ENCODE results near the gene CHL1. TPM values are rescaled to one million over a fixed set of nuclear protein-coding genes. Genes with fewer than 3 reads are reported as not detected.

CHL1 gene
- total and polyA plus RNA-seq, 2 of the 8 experiments (the other 6 are each of a cell fraction or from before 2014, with no cell fraction given), result 0.05 to 0.99 TPM

- no peak for TF ChIP-seq KDM4A (IDR thresholded peaks at IDR 0.05; ENCODE audit: low read depth, low read length, severe bottlenecking)
- TF ChIP-seq SAP30 (IDR thresholded peaks at IDR 0.05; ENCODE audit: insufficient read depth, insufficient replicate concordance, low read length), result no peak
- TF ChIP-seq SUZ12 (IDR thresholded peaks at IDR 0.05; ENCODE audit: low read length), result no peak
- no peak for TF ChIP-seq SIN3A (conservative IDR thresholded peaks at IDR 0.05 in 1 of 2, IDR thresholded peaks at IDR 0.05 in 1 of 2; ENCODE audit: low read depth in 1 of 2, low read length in 2 of 2)
- no peak for TF ChIP-seq POLR2AphosphoS5 (IDR thresholded peaks at IDR 0.05; ENCODE audit: low read depth, low read length)
- no peak for TF ChIP-seq POU5F1 (IDR thresholded peaks at IDR 0.05; ENCODE audit: low read depth, low read length)
Measured at GRCh38 chr3:427128-427527, 230.6 kb downstream of the CHL1 start (continued).
